Measurements from ENCODE around the gene CKLF.

GRCh38 chr16:66594739-66595138 lies 42.4 kb downstream of the CKLF start:
- TF ChIP-seq CTCF (IDR thresholded peaks at IDR 0.05) (no peak), POLR2A (IDR thresholded peaks at IDR 0.05) (no peak)
